ENCODE data around the gene CFAP210.
"Not testable (repeated sequence)": the region's sequence is repeated elsewhere in the genome, so short reads cannot be mapped to it uniquely, and the experiment has no call there.

CFAP210 gene

GRCh38 chr2:169712791-169713227, 18.6 kb upstream of the CFAP210 start:
- no peak for DNase-seq

DNA sequence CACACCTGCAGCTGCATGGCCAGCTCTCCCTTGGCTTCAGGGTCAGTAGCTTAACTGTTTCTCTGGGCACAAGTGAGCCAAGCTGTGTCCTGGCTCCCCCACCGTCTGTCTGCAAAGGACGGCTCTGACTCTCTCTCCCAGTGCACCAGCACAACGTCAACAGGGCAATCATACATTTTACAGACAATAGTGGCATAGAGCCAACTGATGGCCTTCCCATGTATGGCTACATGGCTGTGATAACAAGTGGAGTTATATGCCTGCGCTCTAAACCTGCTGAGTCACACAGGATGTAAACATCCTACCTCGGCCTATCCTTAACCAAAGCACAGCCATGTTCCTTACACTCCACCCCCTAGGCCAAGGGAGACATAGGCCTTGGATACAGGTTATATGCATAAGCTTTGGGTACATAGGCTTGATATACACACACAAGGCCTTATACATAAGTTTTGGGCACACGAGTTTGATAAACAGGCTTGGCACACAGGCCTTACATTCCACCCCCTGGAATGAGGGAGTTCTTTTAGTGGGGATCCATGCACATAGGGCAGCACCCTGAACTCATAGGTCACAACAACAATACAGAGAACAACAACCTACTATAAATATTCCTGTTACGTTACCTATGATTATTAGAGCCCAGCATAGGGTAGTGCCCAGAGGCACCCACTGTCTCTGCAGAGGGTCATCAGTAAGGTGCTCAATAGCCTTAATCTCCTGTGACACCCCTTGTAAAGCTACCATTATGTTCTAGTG, 17.7 kb upstream of the CFAP210 start:
- no peak for DNase-seq

- no peak for DNase-seq
Measured at GRCh38 chr2:169709981-169710380, 15.8 kb upstream of the CFAP210 start.

DNA sequence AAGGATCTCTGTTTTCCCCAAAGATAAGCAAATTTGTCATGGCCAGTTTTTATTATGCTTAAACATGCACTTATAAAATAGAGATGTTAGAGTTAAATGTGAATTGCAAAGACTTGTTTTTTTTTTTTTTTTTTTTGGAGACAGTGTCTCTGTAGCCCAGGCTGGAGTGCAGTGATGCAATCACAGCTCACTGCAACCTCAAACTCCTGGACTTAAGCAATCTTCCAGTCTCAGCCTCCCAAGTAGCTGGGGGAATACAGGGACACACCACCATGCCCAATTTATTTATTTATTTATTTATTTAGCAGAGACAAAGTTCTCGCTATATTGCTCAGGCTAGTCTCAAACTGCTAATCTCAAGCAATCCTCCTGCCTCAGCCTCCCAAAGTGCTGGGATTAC, 15.1 kb upstream of the CFAP210 start:
- DNase-seq = no peak

GRCh38 chr2:169707626-169708025, 13.4 kb upstream of the CFAP210 start:
- DNase-seq = no peak

- no peak for DNase-seq
Measured at GRCh38 chr2:169705927-169706326, 11.7 kb upstream of the CFAP210 start.

DNA sequence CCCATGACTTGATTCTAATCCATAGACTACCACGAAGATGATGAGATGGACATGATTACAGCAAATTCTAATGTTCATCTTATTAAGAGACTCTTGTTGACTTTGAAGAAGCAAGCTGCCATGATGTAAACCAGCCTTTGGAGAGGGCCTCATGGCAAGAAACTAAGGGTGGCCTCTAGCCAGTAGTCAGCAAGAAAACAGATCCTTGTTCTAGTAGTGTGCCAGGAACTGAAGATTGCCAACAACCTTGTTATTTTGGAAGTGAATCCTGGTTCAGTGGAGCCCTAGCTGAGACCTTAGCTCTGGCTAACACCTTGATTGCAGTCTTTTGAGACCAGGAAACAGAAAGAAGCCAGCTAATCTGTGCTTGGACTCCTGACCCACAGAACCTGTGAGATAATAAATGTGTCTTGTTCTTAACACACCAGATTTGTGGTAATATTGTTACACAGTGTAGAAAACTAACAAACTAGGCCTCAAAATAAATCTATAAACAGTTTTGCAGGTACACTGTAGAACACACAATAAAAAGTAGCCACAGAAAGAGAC, 10.0 kb upstream of the CFAP210 start:
- DNase-seq = no peak

DNA sequence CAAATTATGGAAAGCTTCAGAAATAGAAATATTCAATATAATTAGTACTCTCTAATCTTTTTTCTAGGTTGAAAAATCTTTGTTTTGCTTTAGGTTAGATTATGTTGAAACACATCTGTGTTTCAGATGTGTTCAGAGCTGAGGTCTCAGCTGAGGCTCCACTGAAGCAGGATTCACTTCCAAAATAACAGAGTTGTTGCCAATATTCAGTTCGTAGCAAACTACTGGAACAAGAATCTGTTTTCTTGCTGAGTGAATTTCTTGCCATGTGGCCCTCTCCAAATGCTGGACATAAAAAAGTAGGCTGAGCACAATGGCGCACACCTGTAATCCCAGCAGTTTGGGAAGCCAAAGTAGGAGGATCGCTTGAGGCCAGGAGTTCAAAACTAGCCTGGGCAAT, 8.8 kb upstream of the CFAP210 start:
- DNase-seq = no peak

DNA sequence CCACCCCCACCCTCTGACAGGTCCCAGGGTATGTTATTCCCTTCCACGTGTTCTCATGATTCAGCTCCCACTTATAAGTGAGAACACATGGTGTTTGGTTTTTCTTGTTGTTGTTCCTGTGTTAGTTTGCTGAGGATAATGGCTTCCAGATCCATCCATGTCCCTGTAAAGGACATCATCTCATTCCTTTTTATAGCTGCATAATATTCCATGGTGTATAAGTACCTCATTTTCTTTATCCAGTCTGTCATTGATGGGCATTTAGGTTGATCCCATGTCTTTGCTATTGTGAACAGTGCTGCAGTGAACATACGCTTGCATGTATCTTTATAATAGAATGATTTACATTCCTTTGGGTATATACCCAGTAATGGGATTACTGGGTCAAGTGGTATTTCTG, 5.0 kb upstream of the CFAP210 start:
- DNase-seq = not testable (repeated sequence)

GRCh38 chr2:169696381-169696780, 2.2 kb upstream of the CFAP210 start:
- no peak for DNase-seq

- no peak for DNase-seq
Measured at GRCh38 chr2:169694894-169695260, 672 bp upstream of the CFAP210 start.

- no peak for DNase-seq
Measured at GRCh38 chr2:169693360-169693759, 845 bp downstream of the CFAP210 start.

- DNase-seq = no peak
Measured at GRCh38 chr2:169692718-169693117, 1.5 kb downstream of the CFAP210 start.

GRCh38 chr2:169690958-169691357, 3.2 kb downstream of the CFAP210 start:
- no peak for DNase-seq

GRCh38 chr2:169687943-169688342, 6.3 kb downstream of the CFAP210 start:
- DNase-seq = not testable (repeated sequence)

DNA sequence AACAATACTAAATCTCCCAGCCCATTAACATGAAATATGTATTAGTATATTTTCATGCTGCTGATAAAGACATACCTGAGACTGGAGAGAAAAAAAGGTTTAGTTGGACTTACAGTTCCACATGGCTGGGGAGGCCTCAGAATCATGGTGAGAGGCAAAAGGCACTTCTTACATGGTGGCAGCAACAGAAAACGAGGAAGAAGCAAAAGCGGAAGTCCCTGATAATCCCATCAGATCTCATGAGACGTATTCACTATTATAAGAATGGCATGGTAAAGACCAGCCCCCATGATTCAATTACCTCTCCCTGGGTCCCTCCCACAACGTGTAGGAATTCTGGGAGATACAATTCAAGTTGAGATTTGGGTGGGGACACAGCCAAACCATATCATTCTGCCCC, 7.4 kb downstream of the CFAP210 start:
- DNase-seq = not testable (repeated sequence)

GRCh38 chr2:169684712-169685111, 9.5 kb downstream of the CFAP210 start:
- DNase-seq = not testable (repeated sequence)

DNA sequence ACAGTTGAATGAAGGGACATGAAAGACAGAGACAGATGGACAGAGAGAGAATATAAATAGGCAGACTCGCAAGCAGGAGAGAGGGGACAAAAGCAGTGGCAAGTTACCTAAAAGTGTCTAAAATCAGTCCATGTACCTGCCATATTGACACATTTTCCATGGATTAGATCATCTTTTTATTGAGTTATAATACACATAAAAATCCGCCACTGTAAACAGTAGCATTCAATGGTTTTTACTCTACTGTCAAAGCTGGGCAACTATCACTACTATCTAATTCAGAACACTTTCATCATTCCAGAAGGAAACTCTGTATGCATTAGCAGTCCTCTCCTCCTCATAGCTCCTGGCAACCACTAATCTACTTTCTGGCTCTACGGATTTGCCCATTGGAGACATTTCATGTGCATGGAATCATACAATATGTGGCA, 10.1 kb downstream of the CFAP210 start:
- DNase-seq = no peak

DNA sequence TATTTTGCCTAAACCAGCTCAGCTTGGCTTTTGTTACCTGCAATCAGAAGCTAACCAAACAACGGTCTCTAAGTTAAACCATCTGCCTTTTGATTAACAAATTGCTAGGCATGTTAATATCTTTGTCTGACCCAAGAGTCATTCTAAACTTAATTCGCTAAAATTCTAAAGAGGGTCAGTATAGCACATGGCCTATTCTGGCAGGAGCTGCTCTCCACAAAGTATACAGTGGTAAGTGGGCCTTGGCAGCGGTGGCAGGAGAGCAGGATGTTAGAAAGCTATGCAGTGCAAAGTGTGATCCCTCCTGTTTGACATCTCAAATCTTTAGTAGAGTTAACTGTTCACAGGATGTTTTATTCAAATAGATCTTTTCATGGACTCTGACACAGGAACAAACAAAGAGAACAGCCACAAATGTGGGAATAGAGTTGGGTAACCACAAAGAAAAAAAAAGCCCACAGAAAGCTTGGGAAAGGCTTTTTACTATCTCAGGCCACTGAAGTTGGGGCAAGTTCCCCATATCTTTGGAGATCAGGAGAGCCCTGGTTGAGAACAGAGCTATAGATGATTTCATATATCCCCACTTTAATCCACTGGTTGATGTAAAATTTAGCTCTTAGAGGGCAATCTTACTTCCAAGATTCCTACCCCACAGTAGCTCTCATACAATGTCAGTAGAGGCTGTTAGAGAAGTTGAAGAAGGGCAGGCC, 10.6 kb downstream of the CFAP210 start:
- no peak for DNase-seq

DNA sequence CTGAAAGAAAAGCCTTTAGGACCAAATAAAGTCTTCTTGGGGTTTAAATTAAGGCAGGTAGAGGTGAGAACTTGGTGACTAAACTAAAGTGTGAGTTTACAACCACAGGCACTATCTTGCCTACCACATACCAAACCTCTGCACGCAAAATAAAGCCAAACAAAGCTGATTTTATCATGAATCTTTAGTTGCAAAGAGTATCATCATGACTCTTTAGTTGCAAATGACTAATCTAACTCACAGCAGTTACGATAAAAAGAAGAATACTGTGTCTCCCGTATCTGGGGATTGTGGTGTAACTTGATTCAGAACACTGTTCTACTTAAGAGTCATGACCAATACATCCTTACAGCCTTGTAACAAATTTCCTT, 11.2 kb downstream of the CFAP210 start:
- DNase-seq = no peak

GRCh38 chr2:169676850-169677249, 17.4 kb downstream of the CFAP210 start:
- no peak for DNase-seq

DNA sequence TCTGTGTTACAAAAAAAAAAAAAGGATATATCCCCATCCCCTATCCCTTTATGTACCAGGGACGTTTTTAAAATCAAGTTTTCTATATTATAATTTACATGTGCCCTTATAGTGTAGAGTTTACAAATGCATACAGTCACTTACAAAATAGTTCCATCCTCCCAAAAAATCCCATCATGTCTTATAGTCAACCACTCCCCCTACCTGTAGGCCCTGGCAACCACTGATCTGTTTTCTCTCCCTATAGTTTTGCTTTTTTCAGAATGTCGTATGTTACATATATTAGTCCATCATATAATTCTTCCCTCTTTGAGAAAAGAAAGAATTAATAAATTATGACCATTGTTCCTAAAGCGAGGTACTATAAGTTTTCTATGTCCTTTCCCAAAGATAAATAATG, 17.8 kb downstream of the CFAP210 start:
- no peak for DNase-seq

DNA sequence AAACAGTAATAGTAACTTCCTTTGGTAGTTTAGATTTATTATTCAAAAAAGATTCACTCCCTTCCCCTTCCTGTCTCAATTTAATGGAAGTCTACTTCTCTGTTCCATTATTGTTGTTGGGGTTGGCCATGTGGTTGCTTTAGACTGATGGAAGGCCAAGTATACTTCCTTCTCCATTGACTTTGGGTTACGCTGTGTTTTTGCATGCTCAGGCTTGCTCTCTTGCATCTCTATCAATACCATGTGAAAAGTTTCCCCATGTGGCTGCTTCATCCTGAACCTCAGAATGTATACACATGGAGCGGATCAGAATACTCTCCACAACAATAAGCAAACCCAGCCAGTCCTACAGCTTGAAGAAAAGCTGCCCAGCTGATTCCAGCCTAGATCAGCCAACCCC, 20.3 kb downstream of the CFAP210 start:
- no peak for DNase-seq

DNA sequence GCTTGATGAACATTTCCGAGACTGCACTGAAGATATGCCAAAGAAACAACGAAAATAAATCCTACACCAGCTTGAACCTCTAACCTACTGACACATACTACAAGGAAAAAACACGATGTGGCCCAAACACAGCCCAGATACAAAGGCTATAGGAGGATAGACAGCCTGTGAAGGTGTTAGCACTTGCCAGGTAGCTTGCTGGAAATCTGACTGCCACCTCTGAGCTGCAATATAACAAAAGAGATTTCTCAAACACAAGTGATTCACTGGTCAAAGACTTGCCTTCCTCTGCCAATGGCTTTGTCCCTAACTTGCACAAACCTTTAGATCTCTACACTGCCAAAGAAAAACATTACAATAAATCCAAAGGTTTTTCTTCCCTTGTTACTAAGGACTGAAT, 21.1 kb downstream of the CFAP210 start:
- no peak for DNase-seq

Data from activated T-cell treated with anti-CD3 and anti-CD28 coated beads, Interleukin-2, amount 50 U/mL, for 1 hour (primary cell).